Measurements from ENCODE around the gene SLC44A5. TPM values are rescaled to one million over a fixed set of nuclear protein-coding genes. Genes with fewer than 3 reads are reported as not detected.

The SLC44A5 gene
- total RNA-seq, 4 donors from 2014 or later: 2.2 to 5.2 (median 3.3) TPM; not detected in 1

GRCh38 chr1:75237316-75237715 lies 373.6 kb downstream of the SLC44A5 start:
- DNase-seq: no peak
- no peaks in the 10 kb centered on the region for H3K36me3 ChIP-seq
- H3K4me1 ChIP-seq: no peaks in the 10 kb centered on the region
- TF ChIP-seq POLR2AphosphoS5 (IDR thresholded peaks at IDR 0.05): no peak
- intact Hi-C loops (cut with DNase I; ENCODE audit: low total_unique reads): no loop called here
- no peak overlapping the region for H3K4me3 ChIP-seq
- no peak overlapping the region for H3K27ac ChIP-seq
- H3K27me3 ChIP-seq: no peaks in the 10 kb centered on the region
- in situ Hi-C loops (cut with MboI; ENCODE audit: low pct_ligation_motif_present in 1 of 4, low pct_unique_long_range_greater_than_20kb in 1 of 4, low sequenced_read_pairs in 3 of 4): loop anchor here in 1 of 4 donors (25.0 kb wide), 1 partner anchor 400 kb away; no protein-coding TSS in a partner anchor
- no peaks in the 10 kb centered on the region for H3K9me3 ChIP-seq

DNA sequence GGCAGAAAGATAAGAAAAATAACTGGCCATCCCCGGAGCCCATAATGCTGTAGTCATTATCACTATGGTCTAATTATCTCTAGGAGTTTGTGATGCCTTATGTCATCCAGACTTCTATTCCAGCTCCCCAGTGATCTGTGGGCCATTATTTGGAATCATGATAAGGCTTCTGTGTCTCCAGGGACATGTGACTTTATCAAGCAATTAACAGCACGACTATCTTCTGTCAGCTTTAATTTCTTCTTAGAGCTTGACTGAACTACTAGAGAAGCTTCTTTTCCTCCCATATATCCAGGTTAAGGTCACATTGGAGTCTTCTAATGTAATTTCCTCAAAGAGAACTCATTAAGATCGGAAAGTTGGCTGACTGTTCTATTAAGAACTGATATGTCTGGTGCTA lies 376.4 kb downstream of the SLC44A5 start:
- no peaks in the 10 kb centered on the region for H3K9me3 ChIP-seq
- intact Hi-C loops (cut with DNase I; ENCODE audit: low total_unique reads) (no loop called here), in situ Hi-C loops (cut with MboI; ENCODE audit: low pct_ligation_motif_present in 1 of 4, low pct_unique_long_range_greater_than_20kb in 1 of 4, low sequenced_read_pairs in 3 of 4) (loop anchor here in 1 of 4 donors (25.0 kb wide), 1 partner anchor 403 kb away; no protein-coding TSS in a partner anchor)
- H3K27ac ChIP-seq: no peak overlapping the region
- H3K27me3 ChIP-seq: no peaks in the 10 kb centered on the region
- no peaks in the 10 kb centered on the region for H3K36me3 ChIP-seq
- H3K4me3 ChIP-seq: no peak overlapping the region
- no peak for TF ChIP-seq POLR2AphosphoS5 (IDR thresholded peaks at IDR 0.05)
- 68 to 70% methylated on average over 2 to 3 of the region's 3 CpGs for WGBS, 2 donors (ENCODE audit: low coverage in 1 of 2)
- no peaks in the 10 kb centered on the region for H3K4me1 ChIP-seq
- DNase-seq: no peak

DNA sequence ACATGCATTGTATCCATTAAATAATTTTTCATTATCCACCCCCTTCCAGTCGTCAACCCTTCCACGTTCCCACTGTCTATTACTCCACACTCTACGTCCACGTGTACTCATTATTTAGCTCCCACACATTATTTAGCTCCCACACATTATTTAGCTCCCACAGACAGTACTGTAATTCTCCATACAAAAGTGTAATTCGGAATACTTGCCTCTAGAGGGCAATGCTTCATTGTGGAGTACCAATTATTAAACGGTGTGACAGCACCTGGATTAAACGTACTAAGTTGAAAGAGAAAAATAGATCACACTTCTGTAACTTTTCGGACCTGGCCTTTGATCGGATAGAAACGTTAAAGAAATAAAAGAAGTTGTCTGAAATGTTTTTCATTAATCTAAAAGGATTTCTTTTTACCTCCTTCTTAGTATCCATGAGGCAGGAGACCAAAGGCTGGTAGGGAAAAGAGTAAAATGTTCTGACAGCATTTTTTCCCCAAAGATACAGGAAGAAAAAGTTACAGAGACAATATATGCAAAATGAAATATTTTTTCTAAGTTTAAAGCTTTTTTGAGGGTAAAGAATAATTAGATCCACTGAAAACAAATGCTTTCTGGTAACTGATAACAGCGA lies 377.5 kb downstream of the SLC44A5 start:
- no peak for DNase-seq
- in situ Hi-C loops (cut with MboI; ENCODE audit: low pct_ligation_motif_present in 1 of 4, low pct_unique_long_range_greater_than_20kb in 1 of 4, low sequenced_read_pairs in 3 of 4): loop anchor here in 1 of 4 donors (25.0 kb wide), 1 partner anchor 404 kb away; no protein-coding TSS in a partner anchor

DNA sequence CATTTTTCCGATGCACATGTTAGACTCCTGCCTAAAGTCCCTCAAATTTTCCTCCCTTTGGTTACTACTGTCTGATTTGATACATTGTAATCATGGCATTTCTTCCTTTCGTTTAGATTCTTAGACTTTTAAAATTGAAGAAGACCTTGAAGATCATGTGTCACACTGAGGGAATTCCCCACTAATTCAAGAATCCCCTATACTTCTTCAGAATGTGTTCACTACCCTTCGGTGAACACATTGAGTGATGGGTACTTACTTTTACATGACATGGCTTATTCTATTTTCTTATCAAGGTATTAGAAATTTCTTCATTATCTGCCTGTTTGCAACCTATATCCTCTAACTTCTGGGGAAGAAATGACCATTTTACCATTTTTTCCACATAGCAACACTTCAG lies 390.8 kb downstream of the SLC44A5 start:
- WGBS, 2 donors (ENCODE audit: low coverage in 1 of 2): 55 to 74% methylated on average over 3 of the region's 3 CpGs
- intact Hi-C loops (cut with DNase I; ENCODE audit: low total_unique reads): no loop called here
- H3K4me1 ChIP-seq: no peaks in the 10 kb centered on the region
- DNase-seq: no peak
- no peaks in the 10 kb centered on the region for H3K27me3 ChIP-seq
- in situ Hi-C loops (cut with MboI; ENCODE audit: low pct_ligation_motif_present in 1 of 4, low pct_unique_long_range_greater_than_20kb in 1 of 4, low sequenced_read_pairs in 3 of 4): no loop called here
- H3K4me3 ChIP-seq: no peak overlapping the region
- no peaks in the 10 kb centered on the region for H3K9me3 ChIP-seq
- TF ChIP-seq POLR2AphosphoS5 (IDR thresholded peaks at IDR 0.05) (no peak), POLR2A (IDR thresholded peaks at IDR 0.05) (no peak), CTCF (IDR thresholded peaks at IDR 0.05) (no peak), EP300 (IDR thresholded peaks at IDR 0.05; ENCODE audit: low read depth) (no peak)
- H3K36me3 ChIP-seq: no peaks in the 10 kb centered on the region
- no peak overlapping the region for H3K27ac ChIP-seq

More for the DNA sequence above, 377.5 kb downstream of the SLC44A5 start:
- Histone ChIP-seq H3K4me3 (no peak overlapping the region), H3K27me3 (no peaks in the 10 kb centered on the region), H3K27ac (no peak overlapping the region), H3K4me1 (no peaks in the 10 kb centered on the region), H3K36me3 (no peaks in the 10 kb centered on the region), H3K9me3 (no peaks in the 10 kb centered on the region)
- intact Hi-C loops (cut with DNase I; ENCODE audit: low total_unique reads): no loop called here
- TF ChIP-seq CTCF (IDR thresholded peaks at IDR 0.05) (peak; percentile 26 to 63 (median 36)), EP300 (IDR thresholded peaks at IDR 0.05; ENCODE audit: low read depth) (no peak)
- 16 to 20% methylated on average over 11 of the region's 11 CpGs for WGBS, 2 donors (ENCODE audit: low coverage in 1 of 2)

- Histone ChIP-seq H3K27ac (no peak overlapping the region), H3K4me3 (no peak overlapping the region), H3K27me3 (no peaks in the 10 kb centered on the region), H3K9me3 (no peaks in the 10 kb centered on the region), H3K4me1 (no peaks in the 10 kb centered on the region), H3K36me3 (no peaks in the 10 kb centered on the region)
- TF ChIP-seq EP300 (IDR thresholded peaks at IDR 0.05; ENCODE audit: low read depth): no peak
- intact Hi-C loops (cut with DNase I; ENCODE audit: low total_unique reads) (no loop called here), in situ Hi-C loops (cut with MboI; ENCODE audit: low pct_ligation_motif_present in 1 of 4, low pct_unique_long_range_greater_than_20kb in 1 of 4, low sequenced_read_pairs in 3 of 4) (no loop called here)
- DNase-seq: no peak
Observed at GRCh38 chr1:75214017-75214416, 396.9 kb downstream of the SLC44A5 start.

DNA sequence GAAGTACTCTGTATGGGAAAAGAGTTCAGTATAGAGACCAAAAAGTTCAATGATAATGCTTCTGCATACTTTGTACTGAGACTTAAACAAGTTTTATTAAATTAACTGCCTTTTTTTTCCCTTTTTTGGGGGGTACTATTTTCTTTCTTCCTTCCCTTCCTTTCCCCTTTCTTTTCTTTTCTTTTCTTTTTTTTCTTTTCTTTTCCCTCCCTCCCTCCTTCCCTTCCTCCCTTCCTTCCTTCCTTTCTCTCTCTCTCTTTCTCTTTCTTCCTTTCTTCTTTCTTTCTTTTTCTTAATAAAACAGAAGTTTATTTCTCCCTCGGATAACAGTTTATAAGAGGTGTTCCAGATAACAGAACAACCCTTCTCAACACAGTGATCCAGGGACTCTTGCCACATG lies 399.3 kb downstream of the SLC44A5 start:
- Histone ChIP-seq H3K4me3 (no peak overlapping the region), H3K4me1 (no peaks in the 10 kb centered on the region), H3K9me3 (no peaks in the 10 kb centered on the region), H3K36me3 (no peaks in the 10 kb centered on the region), H3K27ac (no peak overlapping the region), H3K27me3 (no peaks in the 10 kb centered on the region)
- no peak for DNase-seq
- WGBS, 2 donors (ENCODE audit: low coverage in 1 of 2): 75 to 81% methylated on average over 1 of the region's 1 CpG
- in situ Hi-C loops (cut with MboI; ENCODE audit: low pct_ligation_motif_present in 1 of 4, low pct_unique_long_range_greater_than_20kb in 1 of 4, low sequenced_read_pairs in 3 of 4) (no loop called here), intact Hi-C loops (cut with DNase I; ENCODE audit: low total_unique reads) (no loop called here)
- TF ChIP-seq CTCF (IDR thresholded peaks at IDR 0.05): no peak
- no peak for TF ChIP-seq POLR2A (IDR thresholded peaks at IDR 0.05)
- TF ChIP-seq EP300 (IDR thresholded peaks at IDR 0.05; ENCODE audit: low read depth): no peak
- TF ChIP-seq POLR2AphosphoS5 (IDR thresholded peaks at IDR 0.05): no peak

Data from transverse colon (tissue), 4 donors.